Esophagus squamous epithelium (tissue), 4 donors: ENCODE results near the gene RAPGEF5.

ENCODE experiments used
- CTCF ChIP-seq, 6 experiments: fragments of 450-650 bp in 4 of 6; fragments of 200-600 bp in 2 of 6; sonication (generic) in 2 of 6; IDR thresholded peaks; one replicate each; pipeline ENCODE4 v1.5.1; 2016 to 2019; ENCODE audit warnings: antibody characterized with exemption in 6 of 6, mild to moderate bottlenecking in 4 of 6, moderate library complexity in 4 of 6
- POLR2A ChIP-seq, 4 donors: fragments of 450-650 bp; IDR thresholded peaks; one replicate each; pipeline ENCODE4 v1.6.1; 2017; ENCODE audit warnings: antibody characterized with exemption in 4 of 4, mild to moderate bottlenecking in 4 of 4, moderate library complexity in 3 of 4

- TF ChIP-seq CTCF (IDR thresholded peaks at IDR 0.05) = no peak
- no peak for TF ChIP-seq POLR2A (IDR thresholded peaks at IDR 0.05)
Measured at GRCh38 chr7:22205631-22206030, 151.3 kb downstream of the RAPGEF5 start.
